ENCODE data around the gene LPAR1. TPM values are rescaled to one million over a fixed set of nuclear protein-coding genes. Genes with fewer than 3 reads are reported as not detected.
"Not testable (repeated sequence)": the region's sequence is repeated elsewhere in the genome, so short reads cannot be mapped to it uniquely, and the experiment has no call there.

Gene LPAR1
- total RNA-seq, 1 donor from 2014 or later = 7.5 TPM

GRCh38 chr9:110871736-110872135, 166.5 kb downstream of the LPAR1 start:
- no peak for ATAC-seq

GRCh38 chr9:110869931-110870330, 168.3 kb downstream of the LPAR1 start:
- ATAC-seq = no peak

- ATAC-seq = no peak
Observed at GRCh38 chr9:110864011-110864410, 174.3 kb downstream of the LPAR1 start.

GRCh38 chr9:110861370-110862110, 176.7 kb downstream of the LPAR1 start:
- not testable (repeated sequence) for ATAC-seq

- ATAC-seq = no peak
Observed at GRCh38 chr9:110856772-110857171, 181.5 kb downstream of the LPAR1 start.

GRCh38 chr9:110850401-110851135, 187.7 kb downstream of the LPAR1 start:
- no peak for ATAC-seq

GRCh38 chr9:110847671-110848070, 190.6 kb downstream of the LPAR1 start:
- ATAC-seq = no peak

- no peak for ATAC-seq
Observed at GRCh38 chr9:110846215-110846614, 192.1 kb downstream of the LPAR1 start.

GRCh38 chr9:110844121-110844520, 194.1 kb downstream of the LPAR1 start:
- ATAC-seq = no peak

- no peak for ATAC-seq
Observed at GRCh38 chr9:110842986-110843385, 195.3 kb downstream of the LPAR1 start.

- no peak for ATAC-seq
Observed at GRCh38 chr9:110842169-110842568, 196.1 kb downstream of the LPAR1 start.

- ATAC-seq = no peak
Observed at GRCh38 chr9:110837401-110838005, 200.8 kb downstream of the LPAR1 start.

- ATAC-seq = no peak
Observed at GRCh38 chr9:110835859-110836271, 202.4 kb downstream of the LPAR1 start.

GRCh38 chr9:110835404-110835803, 202.9 kb downstream of the LPAR1 start:
- no peak for ATAC-seq

GRCh38 chr9:110832926-110833325, 205.3 kb downstream of the LPAR1 start:
- no peak for ATAC-seq

GRCh38 chr9:110830495-110830894, 207.8 kb downstream of the LPAR1 start:
- no peak for ATAC-seq

GRCh38 chr9:110828264-110828663, 210.0 kb downstream of the LPAR1 start:
- ATAC-seq = no peak

GRCh38 chr9:110826400-110826799, 211.9 kb downstream of the LPAR1 start:
- ATAC-seq = not testable (repeated sequence)

- ATAC-seq = no peak
Observed at GRCh38 chr9:110825950-110826349, 212.3 kb downstream of the LPAR1 start.

- not testable (repeated sequence) for ATAC-seq
Observed at GRCh38 chr9:110825129-110825528, 213.1 kb downstream of the LPAR1 start.
